ENCODE results near the gene NAA40.

- TF ChIP-seq CTCF (IDR thresholded peaks at IDR 0.05): no peak
- no peak for TF ChIP-seq POLR2A (IDR thresholded peaks at IDR 0.05)
Measured at GRCh38 chr11:63958008-63958407, 19.2 kb downstream of the NAA40 start.

Data from gastroesophageal sphincter (tissue), 3 donors.